ENCODE results near the gene HVCN1. TPM values are rescaled to one million over a fixed set of nuclear protein-coding genes. Genes with fewer than 3 reads are reported as not detected.

HVCN1 gene
- total and polyA plus RNA-seq, 2 of the 13 experiments (the other 11 are each of a cell fraction or from before 2014, with no cell fraction given) = 0.49 to 1.3 TPM

DNA sequence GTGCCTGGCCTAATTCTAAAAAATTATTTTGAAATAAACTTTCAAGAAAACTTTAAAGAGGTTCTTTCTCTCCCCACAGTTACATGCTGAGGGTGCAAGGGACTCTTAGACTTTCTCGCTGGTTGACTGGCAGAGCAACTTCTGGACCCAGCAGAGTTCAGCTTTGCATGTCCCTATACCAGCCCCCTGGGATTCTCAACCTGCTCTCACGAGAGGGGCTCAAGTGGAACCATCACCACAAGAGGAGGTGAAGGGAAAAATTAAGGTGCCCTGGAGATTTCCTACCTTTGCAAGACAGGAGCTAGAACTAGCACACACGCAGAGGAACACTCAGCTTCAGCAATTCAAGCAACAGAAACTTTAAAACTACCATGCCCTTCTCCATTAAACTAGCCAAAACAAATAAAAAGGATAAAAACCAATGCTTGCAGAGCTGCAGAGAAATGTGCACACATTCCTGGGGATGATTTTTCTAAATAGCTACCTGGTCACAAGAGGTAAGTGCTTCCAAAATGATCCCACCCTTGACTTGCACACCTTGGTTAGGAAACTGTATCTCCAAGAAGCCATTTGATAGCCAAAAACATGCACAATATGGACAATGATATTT lies 2.5 kb downstream of the HVCN1 start:
- Histone ChIP-seq H3K9ac (ENCODE audit: insufficient read depth, low read depth, low read length) (no peak overlapping the region), H3K4me2 (ENCODE audit: low read depth, low read length) (no peak overlapping the region), H2AFZ (ENCODE audit: low read length) (no peak overlapping the region), H3K9me3 (ENCODE audit: low read length) (no peaks in the 10 kb centered on the region), H3K4me3 (replicated peaks in 1 of 3; ENCODE audit: insufficient read depth in 1 of 3, low read depth in 2 of 3, low read length in 3 of 3) (no peak overlapping the region), H3K79me2 (ENCODE audit: insufficient read depth, low read length) (no peaks in the 10 kb centered on the region), H3K4me1 (ENCODE audit: insufficient read depth, low read length) (peaks cover 11% of the 10 kb centered on the region), H3K27me3 (ENCODE audit: control insufficient read depth in 1 of 2, insufficient read depth in 2 of 2, low read length in 2 of 2) (peaks cover 5 to 48% of the 10 kb centered on the region in 2 experiments), H3K27ac (ENCODE audit: extremely low read length, insufficient read depth, low read length) (no peak overlapping the region), H4K20me1 (ENCODE audit: insufficient read depth, low read length) (no peaks in the 10 kb centered on the region), H3K36me3 (replicated peaks in 1 of 2; ENCODE audit: control insufficient read depth in 1 of 2, insufficient read depth in 2 of 2, low read length in 2 of 2) (no peaks in the 10 kb centered on the region)
- in situ Hi-C loops (cut with HindIII; ENCODE audit: extremely low pct_ligation_motif_present, low pct_unique_long_range_greater_than_20kb) (no loop called here), intact Hi-C loops (cut with micrococcal nuclease; ENCODE audit: unreplicated experiment) (no loop called here)
- BruUV-seq (replicated peaks) = no TSS peak
- DNase-seq (ENCODE audit: low spot score) (no peak), FAIRE-seq (no peak), ATAC-seq (no peak)
- 25% methylated on average over 3 of the region's 3 CpGs for WGBS (ENCODE audit: low lambda C conversion rate)
- ChIA-PET POLR2A (no interaction called here), CTCF (ENCODE audit: low intra/inter-chr PET ratio, low total read pairs) (no interaction called here)
- TF ChIP-seq, protein P1, sequence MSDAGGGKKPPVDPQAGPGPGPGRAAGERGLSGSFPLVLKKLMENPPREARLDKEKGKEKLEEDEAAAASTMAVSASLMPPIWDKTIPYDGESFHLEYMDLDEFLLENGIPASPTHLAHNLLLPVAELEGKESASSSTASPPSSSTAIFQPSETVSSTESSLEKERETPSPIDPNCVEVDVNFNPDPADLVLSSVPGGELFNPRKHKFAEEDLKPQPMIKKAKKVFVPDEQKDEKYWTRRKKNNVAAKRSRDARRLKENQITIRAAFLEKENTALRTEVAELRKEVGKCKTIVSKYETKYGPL (CRISPR knock-in tag; IDR thresholded peaks at IDR 0.05) = no peak
- TF ChIP-seq, protein P2, sequence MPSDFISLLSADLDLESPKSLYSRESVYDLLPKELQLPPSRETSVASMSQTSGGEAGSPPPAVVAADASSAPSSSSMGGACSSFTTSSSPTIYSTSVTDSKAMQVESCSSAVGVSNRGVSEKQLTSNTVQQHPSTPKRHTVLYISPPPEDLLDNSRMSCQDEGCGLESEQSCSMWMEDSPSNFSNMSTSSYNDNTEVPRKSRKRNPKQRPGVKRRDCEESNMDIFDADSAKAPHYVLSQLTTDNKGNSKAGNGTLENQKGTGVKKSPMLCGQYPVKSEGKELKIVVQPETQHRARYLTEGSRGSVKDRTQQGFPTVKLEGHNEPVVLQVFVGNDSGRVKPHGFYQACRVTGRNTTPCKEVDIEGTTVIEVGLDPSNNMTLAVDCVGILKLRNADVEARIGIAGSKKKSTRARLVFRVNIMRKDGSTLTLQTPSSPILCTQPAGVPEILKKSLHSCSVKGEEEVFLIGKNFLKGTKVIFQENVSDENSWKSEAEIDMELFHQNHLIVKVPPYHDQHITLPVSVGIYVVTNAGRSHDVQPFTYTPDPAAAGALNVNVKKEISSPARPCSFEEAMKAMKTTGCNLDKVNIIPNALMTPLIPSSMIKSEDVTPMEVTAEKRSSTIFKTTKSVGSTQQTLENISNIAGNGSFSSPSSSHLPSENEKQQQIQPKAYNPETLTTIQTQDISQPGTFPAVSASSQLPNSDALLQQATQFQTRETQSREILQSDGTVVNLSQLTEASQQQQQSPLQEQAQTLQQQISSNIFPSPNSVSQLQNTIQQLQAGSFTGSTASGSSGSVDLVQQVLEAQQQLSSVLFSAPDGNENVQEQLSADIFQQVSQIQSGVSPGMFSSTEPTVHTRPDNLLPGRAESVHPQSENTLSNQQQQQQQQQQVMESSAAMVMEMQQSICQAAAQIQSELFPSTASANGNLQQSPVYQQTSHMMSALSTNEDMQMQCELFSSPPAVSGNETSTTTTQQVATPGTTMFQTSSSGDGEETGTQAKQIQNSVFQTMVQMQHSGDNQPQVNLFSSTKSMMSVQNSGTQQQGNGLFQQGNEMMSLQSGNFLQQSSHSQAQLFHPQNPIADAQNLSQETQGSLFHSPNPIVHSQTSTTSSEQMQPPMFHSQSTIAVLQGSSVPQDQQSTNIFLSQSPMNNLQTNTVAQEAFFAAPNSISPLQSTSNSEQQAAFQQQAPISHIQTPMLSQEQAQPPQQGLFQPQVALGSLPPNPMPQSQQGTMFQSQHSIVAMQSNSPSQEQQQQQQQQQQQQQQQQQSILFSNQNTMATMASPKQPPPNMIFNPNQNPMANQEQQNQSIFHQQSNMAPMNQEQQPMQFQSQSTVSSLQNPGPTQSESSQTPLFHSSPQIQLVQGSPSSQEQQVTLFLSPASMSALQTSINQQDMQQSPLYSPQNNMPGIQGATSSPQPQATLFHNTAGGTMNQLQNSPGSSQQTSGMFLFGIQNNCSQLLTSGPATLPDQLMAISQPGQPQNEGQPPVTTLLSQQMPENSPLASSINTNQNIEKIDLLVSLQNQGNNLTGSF (CRISPR knock-in tag; IDR thresholded peaks at IDR 0.05) = no peak
- TF ChIP-seq FOXK2 (IDR thresholded peaks at IDR 0.05) = no peak
